ENCODE data around the gene CDH23.

CDH23 gene

DNA sequence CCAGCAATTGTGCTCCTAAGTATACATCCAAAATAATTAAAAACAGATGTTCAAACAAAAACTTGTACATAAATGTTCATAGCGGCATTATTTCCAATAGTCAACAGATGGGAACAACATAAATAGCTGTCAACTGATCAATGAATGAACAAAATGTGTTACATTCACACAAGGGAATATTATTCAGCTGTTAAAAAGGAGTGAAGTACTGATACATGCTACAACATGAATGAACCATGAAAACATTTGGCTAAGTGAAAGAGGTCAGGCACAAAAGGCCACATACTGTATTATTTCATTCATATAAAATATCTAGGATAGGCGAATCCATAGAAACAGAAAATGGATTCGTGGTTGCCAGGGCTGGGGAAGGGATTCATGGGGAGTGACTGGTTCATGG lies 109.1 kb downstream of the CDH23 start:
- Histone ChIP-seq H3K4me3 (IDR thresholded peaks at IDR 0.05; ENCODE audit: insufficient read depth, low read depth, low read length) (no peak overlapping the region), H3K27me3 (ENCODE audit: insufficient read depth, low read depth) (peaks cover 72% of the 10 kb centered on the region), H2AFZ (ENCODE audit: low read depth) (no peak overlapping the region), H3K4me2 (no peak overlapping the region), H3K27ac (no peak overlapping the region), H3K9ac (no peak overlapping the region), H3K4me1 (ENCODE audit: low read depth, poor library complexity, severe bottlenecking) (no peaks in the 10 kb centered on the region), H4K20me1 (ENCODE audit: insufficient read depth) (no peaks in the 10 kb centered on the region), H3K79me2 (ENCODE audit: insufficient read depth, low read depth) (no peaks in the 10 kb centered on the region), H3K36me3 (ENCODE audit: insufficient read depth) (no peaks in the 10 kb centered on the region)
- TF ChIP-seq, protein P1, sequence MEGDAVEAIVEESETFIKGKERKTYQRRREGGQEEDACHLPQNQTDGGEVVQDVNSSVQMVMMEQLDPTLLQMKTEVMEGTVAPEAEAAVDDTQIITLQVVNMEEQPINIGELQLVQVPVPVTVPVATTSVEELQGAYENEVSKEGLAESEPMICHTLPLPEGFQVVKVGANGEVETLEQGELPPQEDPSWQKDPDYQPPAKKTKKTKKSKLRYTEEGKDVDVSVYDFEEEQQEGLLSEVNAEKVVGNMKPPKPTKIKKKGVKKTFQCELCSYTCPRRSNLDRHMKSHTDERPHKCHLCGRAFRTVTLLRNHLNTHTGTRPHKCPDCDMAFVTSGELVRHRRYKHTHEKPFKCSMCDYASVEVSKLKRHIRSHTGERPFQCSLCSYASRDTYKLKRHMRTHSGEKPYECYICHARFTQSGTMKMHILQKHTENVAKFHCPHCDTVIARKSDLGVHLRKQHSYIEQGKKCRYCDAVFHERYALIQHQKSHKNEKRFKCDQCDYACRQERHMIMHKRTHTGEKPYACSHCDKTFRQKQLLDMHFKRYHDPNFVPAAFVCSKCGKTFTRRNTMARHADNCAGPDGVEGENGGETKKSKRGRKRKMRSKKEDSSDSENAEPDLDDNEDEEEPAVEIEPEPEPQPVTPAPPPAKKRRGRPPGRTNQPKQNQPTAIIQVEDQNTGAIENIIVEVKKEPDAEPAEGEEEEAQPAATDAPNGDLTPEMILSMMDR (conservative IDR thresholded peaks at IDR 0.05; ENCODE audit: low read depth, low read length) = no peak

- TF ChIP-seq, protein P1 (conservative IDR thresholded peaks at IDR 0.05; ENCODE audit: low read depth, low read length) = no peak
- H2AFZ ChIP-seq (ENCODE audit: low read depth) = no peak overlapping the region
- no peak overlapping the region for H3K4me2 ChIP-seq
- no peaks in the 10 kb centered on the region for H3K4me1 ChIP-seq (ENCODE audit: low read depth, poor library complexity, severe bottlenecking)
- H3K36me3 ChIP-seq (ENCODE audit: insufficient read depth) = no peaks in the 10 kb centered on the region
- H3K27ac ChIP-seq = no peak overlapping the region
- H3K4me3 ChIP-seq (IDR thresholded peaks at IDR 0.05; ENCODE audit: insufficient read depth, low read depth, low read length) = no peak overlapping the region
- no peaks in the 10 kb centered on the region for H3K79me2 ChIP-seq (ENCODE audit: insufficient read depth, low read depth)
- no peaks in the 10 kb centered on the region for H4K20me1 ChIP-seq (ENCODE audit: insufficient read depth)
- H3K27me3 ChIP-seq (ENCODE audit: insufficient read depth, low read depth) = peaks cover 60% of the 10 kb centered on the region
- no peak overlapping the region for H3K9ac ChIP-seq
Measured at GRCh38 chr10:71509444-71509843, 112.7 kb downstream of the CDH23 start.

DNA sequence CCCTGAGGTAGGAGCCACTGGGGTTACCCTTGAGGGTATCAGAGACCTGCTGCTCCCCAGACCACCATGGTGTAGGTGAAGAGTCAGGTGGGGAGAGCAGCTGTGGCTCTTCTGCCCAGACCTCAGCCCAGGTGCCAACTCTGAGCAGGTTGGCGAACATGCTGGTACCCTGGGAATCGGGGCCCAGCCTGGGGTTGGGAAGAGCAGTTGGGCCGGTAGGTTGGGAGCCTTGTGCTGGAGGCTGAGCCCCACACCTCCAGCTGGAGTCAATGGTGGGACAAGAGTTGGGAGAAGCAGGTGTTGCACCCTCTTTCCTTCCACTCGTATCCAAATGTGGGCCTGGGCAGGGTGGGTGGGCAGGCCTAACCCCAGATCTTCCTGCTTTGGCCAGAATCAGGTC lies 114.5 kb downstream of the CDH23 start:
- H3K9ac ChIP-seq = no peak overlapping the region
- TF ChIP-seq, protein P1 (conservative IDR thresholded peaks at IDR 0.05; ENCODE audit: low read depth, low read length) = no peak
- no peaks in the 10 kb centered on the region for H3K4me1 ChIP-seq (ENCODE audit: low read depth, poor library complexity, severe bottlenecking)
- no peaks in the 10 kb centered on the region for H3K36me3 ChIP-seq (ENCODE audit: insufficient read depth)
- H4K20me1 ChIP-seq (ENCODE audit: insufficient read depth) = no peaks in the 10 kb centered on the region
- no peak overlapping the region for H2AFZ ChIP-seq (ENCODE audit: low read depth)
- H3K27ac ChIP-seq = no peak overlapping the region
- H3K27me3 ChIP-seq (ENCODE audit: insufficient read depth, low read depth) = peaks cover 53% of the 10 kb centered on the region
- no peaks in the 10 kb centered on the region for H3K79me2 ChIP-seq (ENCODE audit: insufficient read depth, low read depth)
- no peak overlapping the region for H3K4me2 ChIP-seq
- no peak overlapping the region for H3K4me3 ChIP-seq (IDR thresholded peaks at IDR 0.05; ENCODE audit: insufficient read depth, low read depth, low read length)

GRCh38 chr10:71512312-71512711 lies 115.6 kb downstream of the CDH23 start:
- Histone ChIP-seq H3K27me3 (ENCODE audit: insufficient read depth, low read depth) (peaks cover 44% of the 10 kb centered on the region; the same call in 1 of the 2 replicates), H2AFZ (ENCODE audit: low read depth) (no peak overlapping the region), H3K36me3 (ENCODE audit: insufficient read depth) (no peaks in the 10 kb centered on the region), H3K4me2 (no peak overlapping the region), H4K20me1 (ENCODE audit: insufficient read depth) (no peaks in the 10 kb centered on the region), H3K27ac (no peak overlapping the region), H3K9ac (no peak overlapping the region), H3K4me3 (IDR thresholded peaks at IDR 0.05; ENCODE audit: insufficient read depth, low read depth, low read length) (no peak overlapping the region), H3K79me2 (ENCODE audit: insufficient read depth, low read depth) (no peaks in the 10 kb centered on the region), H3K4me1 (ENCODE audit: low read depth, poor library complexity, severe bottlenecking) (no peaks in the 10 kb centered on the region)
- TF ChIP-seq, protein P1 (conservative IDR thresholded peaks at IDR 0.05; ENCODE audit: low read depth, low read length) = no peak
